Gastrocnemius medialis (tissue), 4 donors: ENCODE measurements around the gene LIAS. TPM values are rescaled to one million over a fixed set of nuclear protein-coding genes. Genes with fewer than 3 reads are reported as not detected.
A peak's percentile ranks its signal among the peaks of the same experiment; 100 is the strongest.

Experiments
- ATAC-seq, 2 donors: fragments of 150-250 bp; one replicate each; pipeline ENCODE4 v1.9.1; 2016
- DNase-seq, 2 donors: peaks; one replicate each; pipeline ENCODE4 v3.0.0-alpha.2; 2019
- H3K27ac ChIP-seq, 4 donors: fragments of 200-600 bp; sonication (generic); 1 replicate in 1 of 4; 2 replicates in 3 of 4; pipeline ENCODE4 v1.5.1; 2016 to 2018; ENCODE audit warnings: mild to moderate bottlenecking in 2 of 4, moderate library complexity in 1 of 4
- H3K27me3 ChIP-seq, 3 donors: fragments of 200-600 bp; sonication (generic) in 2 of 3; 1 replicate in 1 of 3; 2 replicates in 2 of 3; pipeline versions ENCODE4 v1.5.1 to v1.6.0; 2016 to 2019; ENCODE audit warnings: mild to moderate bottlenecking in 1 of 3, moderate library complexity in 1 of 3
- H3K36me3 ChIP-seq, 2 donors: fragments of 200-600 bp; sonication (generic) in 1 of 2; one replicate each; pipeline ENCODE4 v1.5.1; 2017 to 2018
- H3K4me1 ChIP-seq, 2 donors: fragments of 200-600 bp; sonication (generic) in 1 of 2; one replicate each; pipeline ENCODE4 v1.5.1; 2016 to 2017; ENCODE audit warnings: mild to moderate bottlenecking in 2 of 2
- H3K4me3 ChIP-seq, 4 donors: fragments of 200-600 bp; sonication (generic) in 3 of 4; 1 replicate in 1 of 4; 2 replicates in 3 of 4; pipeline ENCODE4 v1.5.1; 2016 to 2019; ENCODE audit warnings: mild to moderate bottlenecking in 2 of 4
- H3K9me3 ChIP-seq, 3 donors: fragments of 200-600 bp; sonication (generic) in 2 of 3; 1 replicate in 1 of 3; 2 replicates in 2 of 3; pipeline ENCODE4 v1.5.1; 2016 to 2019
- POLR2A ChIP-seq, 2 donors: fragments of 450-650 bp; IDR thresholded peaks; one replicate each; pipeline ENCODE4 v1.6.1; 2017; ENCODE audit warnings: antibody characterized with exemption in 2 of 2, mild to moderate bottlenecking in 2 of 2, moderate library complexity in 2 of 2
- in situ Hi-C, 4 donors: fragments of 200-750 bp; cut with MboI; loops; one replicate each; pipeline versions ENCODE4 v1.15.0 to v1.8.0; 2017; ENCODE audit warnings: low sequenced_read_pairs in 4 of 4
- intact Hi-C: fragments of 100-400 bp; cut with DNase I; formaldehyde crosslinking; loops from one replicate; pipeline ENCODE4 v1.15.1; 2023; ENCODE audit warnings: low total_unique reads
- total RNA-seq, 4 donors: library from RNA; depleted of rRNA; stranded (reverse); fragments of >200 nt; gene quantifications; one replicate each; pipeline versions ENCODE4 v1.1.0 to v1.2.3, GENCODE V29; 2016
- TF ChIP-seq, protein P1 (sequence below), 5 experiments: fragments of 450-650 bp in 3 of 5; fragments of 200-600 bp in 2 of 5; sonication (generic) in 2 of 5; IDR thresholded peaks in 4 of 5; conservative IDR thresholded peaks in 1 of 5; 1 replicate in 4 of 5; 2 replicates in 1 of 5; pipeline ENCODE4 v1.5.1; 2016 to 2019; ENCODE audit warnings: antibody characterized with exemption in 5 of 5, mild to moderate bottlenecking in 3 of 5, moderate library complexity in 3 of 5

The LIAS gene
- total RNA-seq, 4 donors from 2014 or later: 10.3 to 20.2 (median 12.1) TPM

GRCh38 chr4:39446842-39447573, 11.8 kb upstream of the LIAS start:
- intact Hi-C loops: no loop called here

DNA sequence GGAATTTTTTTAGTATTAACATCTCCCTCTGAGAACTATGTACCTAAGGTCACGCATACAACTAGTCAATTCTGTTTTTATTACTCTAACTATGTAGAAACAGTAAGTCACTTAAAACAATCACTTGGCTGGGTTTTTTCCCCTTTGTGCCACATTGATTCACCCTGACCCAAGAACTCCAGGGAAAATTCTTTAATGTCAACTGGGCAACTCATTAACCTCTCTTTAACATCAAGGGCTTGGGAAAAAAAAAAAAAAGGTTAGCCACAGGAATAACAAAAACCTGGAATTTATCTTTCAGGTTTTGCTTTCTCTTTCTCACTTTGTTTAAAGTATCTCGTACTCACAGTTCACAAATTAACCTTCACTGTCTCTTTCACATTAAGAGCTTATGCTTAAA, 8.2 kb upstream of the LIAS start:
- no peak overlapping the region for H3K4me3 ChIP-seq
- TF ChIP-seq, protein P1, sequence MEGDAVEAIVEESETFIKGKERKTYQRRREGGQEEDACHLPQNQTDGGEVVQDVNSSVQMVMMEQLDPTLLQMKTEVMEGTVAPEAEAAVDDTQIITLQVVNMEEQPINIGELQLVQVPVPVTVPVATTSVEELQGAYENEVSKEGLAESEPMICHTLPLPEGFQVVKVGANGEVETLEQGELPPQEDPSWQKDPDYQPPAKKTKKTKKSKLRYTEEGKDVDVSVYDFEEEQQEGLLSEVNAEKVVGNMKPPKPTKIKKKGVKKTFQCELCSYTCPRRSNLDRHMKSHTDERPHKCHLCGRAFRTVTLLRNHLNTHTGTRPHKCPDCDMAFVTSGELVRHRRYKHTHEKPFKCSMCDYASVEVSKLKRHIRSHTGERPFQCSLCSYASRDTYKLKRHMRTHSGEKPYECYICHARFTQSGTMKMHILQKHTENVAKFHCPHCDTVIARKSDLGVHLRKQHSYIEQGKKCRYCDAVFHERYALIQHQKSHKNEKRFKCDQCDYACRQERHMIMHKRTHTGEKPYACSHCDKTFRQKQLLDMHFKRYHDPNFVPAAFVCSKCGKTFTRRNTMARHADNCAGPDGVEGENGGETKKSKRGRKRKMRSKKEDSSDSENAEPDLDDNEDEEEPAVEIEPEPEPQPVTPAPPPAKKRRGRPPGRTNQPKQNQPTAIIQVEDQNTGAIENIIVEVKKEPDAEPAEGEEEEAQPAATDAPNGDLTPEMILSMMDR (IDR thresholded peaks at IDR 0.05 in 4 of 5, conservative IDR thresholded peaks at IDR 0.05 in 1 of 5): no peak
- TF ChIP-seq POLR2A (IDR thresholded peaks at IDR 0.05): no peak
- peaks cover 2 to 65% of the 10 kb centered on the region in 2 donors for H3K36me3 ChIP-seq
- ATAC-seq: no peak
- H3K9me3 ChIP-seq: no peaks in the 10 kb centered on the region
- intact Hi-C loops: no loop called here
- H3K4me1 ChIP-seq: peaks cover 0 to 6% of the 10 kb centered on the region in 2 donors
- no peaks in the 10 kb centered on the region for H3K27me3 ChIP-seq
- in situ Hi-C loops: loop anchor here in 3 of 4 donors (25.0 kb wide), 2 partner anchors 187 to 862 kb away; partner anchors contain the start of gene SMIM14 (in 2 of the 3)
- DNase-seq: no peak
- no peak overlapping the region for H3K27ac ChIP-seq

More at GRCh38 chr4:39446842-39447573, 11.8 kb upstream of the LIAS start:
- no peaks in the 10 kb centered on the region for H3K9me3 ChIP-seq
- H3K27ac ChIP-seq: no peak overlapping the region
- TF ChIP-seq POLR2A (IDR thresholded peaks at IDR 0.05): no peak
- TF ChIP-seq, protein P1 (IDR thresholded peaks at IDR 0.05 in 4 of 5, conservative IDR thresholded peaks at IDR 0.05 in 1 of 5): peak in 1 of 5 experiments; percentile 27
- peak in 1 of 2 donors; percentile 36 for DNase-seq
- H3K27me3 ChIP-seq: no peaks in the 10 kb centered on the region
- peak overlapping the region; percentile 43 to 64 (median 47) for H3K4me3 ChIP-seq
- peak; percentile 13 to 54 for ATAC-seq
- H3K4me1 ChIP-seq: peaks cover 0 to 6% of the 10 kb centered on the region in 2 donors
- H3K36me3 ChIP-seq: peaks cover 0 to 29% of the 10 kb centered on the region in 2 donors
- in situ Hi-C loops: no loop called here

DNA sequence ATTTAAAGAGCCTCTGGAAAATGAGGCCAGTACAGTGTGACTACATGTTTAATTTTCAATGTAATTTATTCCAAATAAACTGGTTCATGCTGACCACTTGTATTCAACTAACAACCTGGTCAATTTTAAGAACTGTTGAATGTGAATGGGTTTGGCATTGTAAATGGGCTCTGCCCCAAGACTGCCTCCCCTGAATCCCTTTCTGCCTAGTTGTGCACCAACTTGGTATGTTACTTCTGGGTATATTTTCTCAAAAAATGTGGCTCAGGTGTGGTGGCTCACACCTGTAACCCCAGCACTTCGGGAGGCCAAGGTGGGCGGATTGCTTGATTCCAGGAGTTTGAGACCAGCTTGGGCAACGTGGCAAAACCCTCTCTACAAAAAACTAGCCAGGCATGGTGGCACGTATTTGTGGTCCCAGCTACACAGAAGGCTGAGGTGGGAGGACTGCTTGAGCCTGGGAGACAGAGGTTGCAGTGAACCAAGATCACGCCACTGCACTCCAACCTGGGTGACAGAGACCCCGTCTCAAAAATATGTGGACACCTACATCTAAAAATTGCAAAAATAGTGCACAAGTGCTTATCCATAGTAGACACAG, 7.3 kb upstream of the LIAS start:
- H3K27ac ChIP-seq: no peak overlapping the region
- H3K27me3 ChIP-seq: no peaks in the 10 kb centered on the region
- no peak overlapping the region for H3K4me3 ChIP-seq
- TF ChIP-seq, protein P1 (IDR thresholded peaks at IDR 0.05 in 4 of 5, conservative IDR thresholded peaks at IDR 0.05 in 1 of 5): no peak
- TF ChIP-seq POLR2A (IDR thresholded peaks at IDR 0.05): no peak
- H3K36me3 ChIP-seq: peaks cover 3 to 74% of the 10 kb centered on the region in 2 donors
- H3K9me3 ChIP-seq: no peaks in the 10 kb centered on the region
- no peak for ATAC-seq
- intact Hi-C loops: no loop called here
- in situ Hi-C loops: loop anchor here in 3 of 4 donors (25.0 kb wide), 2 partner anchors 186 to 861 kb away; partner anchors contain the start of gene SMIM14 (in 2 of the 3)
- DNase-seq: no peak
- H3K4me1 ChIP-seq: peaks cover 0 to 7% of the 10 kb centered on the region in 2 donors

GRCh38 chr4:39452153-39452859, 6.5 kb upstream of the LIAS start:
- Histone ChIP-seq H3K27me3 (no peaks in the 10 kb centered on the region), H3K9me3 (no peaks in the 10 kb centered on the region), H3K36me3 (peaks cover 3 to 82% of the 10 kb centered on the region in 2 donors), H3K4me3 (no peak overlapping the region), H3K27ac (no peak overlapping the region), H3K4me1 (peaks cover 7 to 13% of the 10 kb centered on the region in 2 donors)
- no peak for TF ChIP-seq POLR2A (IDR thresholded peaks at IDR 0.05)
- TF ChIP-seq, protein P1 (IDR thresholded peaks at IDR 0.05 in 4 of 5, conservative IDR thresholded peaks at IDR 0.05 in 1 of 5): no peak
- DNase-seq: no peak
- ATAC-seq: no peak
- intact Hi-C loops: no loop called here
- in situ Hi-C loops: loop anchor here in 3 of 4 donors (25.0 kb wide), 2 partner anchors 185 to 860 kb away; partner anchors contain the start of gene SMIM14 (in 2 of the 3)
